Testis (tissue), 2 donors: ENCODE results near the gene TTLL9.

Source experiments
- CTCF ChIP-seq, 3 experiments: fragments of 450-650 bp in 2 of 3; fragments of 200-600 bp in 1 of 3; sonication (generic) in 1 of 3; IDR thresholded peaks; one replicate each; pipeline ENCODE4 v1.5.1; 2016 to 2019; ENCODE audit warnings: antibody characterized with exemption in 3 of 3, mild to moderate bottlenecking in 2 of 3, moderate library complexity in 1 of 3
- POLR2A ChIP-seq: fragments of 450-650 bp; IDR thresholded peaks from one replicate; pipeline ENCODE4 v1.6.1; 2017; ENCODE audit warnings: antibody characterized with exemption, mild to moderate bottlenecking, moderate library complexity

GRCh38 chr20:31919410-31920155 lies 49.1 kb downstream of the TTLL9 start:
- TF ChIP-seq CTCF (IDR thresholded peaks at IDR 0.05) (no peak), POLR2A (no peak)
